ENCODE results near the gene INPP5K.
A peak's percentile ranks its signal among the peaks of the same experiment; 100 is the strongest.

The INPP5K gene

GRCh38 chr17:1484676-1485422 is 31.6 kb downstream of the INPP5K start:
- DNase-seq = peak; percentile 37

DNA sequence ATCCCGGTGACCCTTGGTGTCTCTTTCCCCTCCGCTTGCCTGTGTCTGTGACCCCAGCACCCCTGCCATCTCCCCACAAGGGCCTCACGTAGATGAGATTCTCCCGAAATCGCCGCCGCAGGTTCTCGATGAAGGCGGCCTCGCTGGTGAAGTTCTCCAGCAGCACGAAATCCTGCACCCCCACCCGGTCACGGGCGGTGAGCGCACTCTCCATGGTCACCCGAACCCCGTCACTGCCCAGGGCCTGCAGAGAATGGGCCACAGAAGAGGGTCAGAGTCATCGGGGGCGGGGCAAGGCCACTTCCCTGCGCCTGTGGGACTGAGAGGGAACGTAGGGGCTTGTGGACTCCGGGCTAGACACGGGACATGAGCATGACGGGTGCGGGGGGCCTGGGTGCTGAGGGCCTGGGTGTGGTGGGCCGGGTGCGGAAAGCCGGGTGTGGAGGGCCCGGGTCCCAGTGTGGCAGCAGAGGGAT is 32.3 kb downstream of the INPP5K start:
- DNase-seq = no peak

DNA sequence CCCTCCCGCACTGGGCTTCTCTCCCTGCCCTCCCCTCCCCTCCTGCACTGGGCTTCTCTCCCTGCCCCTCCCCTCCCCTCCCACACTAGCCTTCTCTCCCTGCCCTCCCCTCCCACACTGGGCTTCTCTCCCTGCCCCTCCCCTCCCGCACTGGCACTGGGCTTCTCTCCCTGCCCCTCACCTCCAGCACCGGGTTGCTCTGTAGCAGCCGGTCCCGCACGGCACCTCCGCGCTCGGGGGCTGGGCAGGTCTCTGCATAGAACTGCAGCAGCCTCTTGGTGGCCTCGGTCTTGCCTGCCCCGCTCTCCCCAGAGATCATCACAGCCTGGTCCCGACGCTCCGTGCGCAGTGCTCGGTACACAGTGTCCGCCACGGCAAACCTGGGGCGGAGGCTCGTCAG is 33.7 kb downstream of the INPP5K start:
- no peak for DNase-seq

GRCh38 chr17:1481736-1482135 is 34.7 kb downstream of the INPP5K start:
- DNase-seq = no peak

GRCh38 chr17:1480747-1481465 is 35.5 kb downstream of the INPP5K start:
- no peak for DNase-seq

GRCh38 chr17:1478418-1478817 is 38.0 kb downstream of the INPP5K start:
- no peak for DNase-seq

DNA sequence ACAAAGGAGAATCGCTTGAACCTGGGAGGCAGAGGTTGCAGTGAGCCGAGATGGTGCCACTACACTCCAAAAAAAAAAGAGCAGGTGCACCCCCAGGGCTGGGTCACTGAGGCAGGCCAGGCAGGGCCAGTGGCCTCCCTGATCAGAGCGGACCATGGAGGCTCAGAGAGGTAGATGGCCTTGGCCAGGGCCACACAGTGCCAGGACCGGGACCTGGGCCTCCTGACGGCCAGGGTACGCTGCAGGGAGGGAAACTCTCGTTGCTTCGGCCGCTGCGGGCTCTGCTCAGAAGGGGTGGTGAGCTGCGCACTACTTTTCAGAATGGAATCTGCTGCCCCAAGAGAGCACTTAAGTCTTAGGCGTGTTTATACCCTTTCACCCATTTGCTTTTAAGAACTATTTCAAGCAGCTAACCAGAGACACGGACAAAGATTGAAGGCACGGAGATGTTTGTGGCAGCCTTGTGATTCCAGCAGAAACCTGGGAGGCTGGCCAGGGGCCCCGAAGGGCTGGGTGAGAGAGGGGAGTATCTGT is 41.0 kb downstream of the INPP5K start:
- no peak for DNase-seq

GRCh38 chr17:1474402-1475189 is 41.8 kb downstream of the INPP5K start:
- DNase-seq = no peak

- no peak for DNase-seq
Measured at GRCh38 chr17:1473841-1474240, 42.6 kb downstream of the INPP5K start.

DNA sequence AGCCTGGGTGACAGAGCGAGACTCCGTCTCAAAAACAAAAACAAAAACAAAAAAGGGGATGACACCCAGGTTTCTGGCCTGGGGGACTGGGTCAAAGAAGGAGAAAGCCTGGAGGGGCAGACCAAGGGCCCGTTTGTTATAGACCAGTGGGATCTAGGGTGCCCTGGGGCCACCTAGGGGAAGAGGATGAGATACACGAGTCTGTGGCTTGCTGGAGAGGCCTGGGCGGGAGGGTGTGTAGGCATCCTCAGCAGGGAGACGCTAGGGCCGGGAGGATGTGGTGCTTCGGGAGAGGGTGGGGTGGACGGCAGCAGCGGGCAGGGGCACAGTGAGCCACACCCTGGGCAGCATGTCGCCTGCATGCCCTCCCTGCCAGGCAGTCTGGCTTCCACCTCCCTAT is 43.2 kb downstream of the INPP5K start:
- DNase-seq = no peak

DNA sequence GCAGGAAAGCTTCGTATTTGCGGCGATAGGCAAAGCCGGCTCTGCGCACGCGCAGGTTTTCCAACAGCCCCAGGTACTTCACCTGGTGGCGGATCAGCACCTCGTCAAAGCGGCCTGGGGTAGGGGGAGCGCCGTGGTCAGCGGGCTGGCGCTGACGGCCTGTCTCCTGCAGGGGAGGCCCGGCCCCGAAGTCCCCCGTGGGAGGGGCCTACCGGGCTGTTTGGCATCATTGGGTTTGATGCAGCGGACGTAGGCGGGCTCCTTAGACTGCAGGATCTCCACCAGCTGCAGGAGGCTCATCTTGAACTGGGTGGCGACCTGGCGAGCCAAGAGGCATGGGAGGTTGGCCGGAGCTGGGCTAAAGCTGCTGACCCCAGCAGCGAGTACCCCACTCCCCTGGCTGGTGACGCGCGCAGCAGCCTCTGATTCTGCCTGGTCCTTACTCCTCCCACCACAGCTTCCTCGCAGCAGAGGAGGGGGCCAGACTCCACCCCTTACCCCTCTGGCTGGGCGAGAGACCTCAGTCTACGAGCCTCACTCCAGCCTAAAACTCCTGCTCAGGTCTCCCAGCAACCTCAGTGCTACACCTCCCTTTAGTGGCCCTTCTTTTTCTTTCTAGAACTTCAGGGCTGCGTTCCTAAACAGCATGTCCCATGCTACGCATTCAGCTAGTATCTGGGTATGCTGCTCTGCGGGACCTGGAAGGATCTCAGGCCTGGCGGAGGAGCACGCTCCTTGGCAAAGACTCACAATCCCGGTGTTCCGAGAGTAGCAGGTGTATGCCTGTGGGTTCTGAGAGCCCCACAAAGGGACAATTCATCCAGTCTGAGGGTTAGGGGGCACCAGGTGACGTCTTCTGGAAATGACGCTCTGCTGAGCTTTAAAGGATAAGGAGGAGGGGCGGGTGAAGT is 44.2 kb downstream of the INPP5K start:
- no peak for DNase-seq

GRCh38 chr17:1471490-1471889 is 44.9 kb downstream of the INPP5K start:
- no peak for DNase-seq

- no peak for DNase-seq
Measured at GRCh38 chr17:1470755-1471462, 45.5 kb downstream of the INPP5K start.

- no peak for DNase-seq
Measured at GRCh38 chr17:1470071-1470754, 46.2 kb downstream of the INPP5K start.

GRCh38 chr17:1469231-1469852 is 47.1 kb downstream of the INPP5K start:
- DNase-seq = no peak

- no peak for DNase-seq
Measured at GRCh38 chr17:1467898-1468492, 48.4 kb downstream of the INPP5K start.

DNA sequence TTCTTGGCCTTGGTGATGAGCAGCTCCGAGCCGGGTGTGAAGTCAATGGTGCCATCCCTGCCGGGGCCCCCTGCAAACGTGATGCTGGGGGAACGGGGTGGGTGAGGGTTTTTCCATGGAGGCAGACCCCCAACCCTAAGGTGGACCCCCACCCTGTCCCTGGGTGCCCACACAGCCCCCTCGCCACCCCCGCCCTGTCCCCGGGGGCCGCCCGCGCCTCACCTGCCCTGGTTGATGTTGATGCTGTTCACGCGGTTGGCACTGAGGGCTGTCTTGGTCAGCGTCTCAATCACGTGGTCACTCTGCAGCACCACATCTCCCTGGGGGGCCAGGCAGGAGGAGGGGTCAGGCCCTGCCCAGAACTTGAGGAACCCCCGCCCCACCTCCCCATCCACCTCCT is 49.2 kb downstream of the INPP5K start:
- DNase-seq = no peak

GRCh38 chr17:1464186-1464585 is 52.2 kb downstream of the INPP5K start:
- no peak for DNase-seq

GRCh38 chr17:1462164-1463112 is 54.0 kb downstream of the INPP5K start:
- DNase-seq = peak; percentile 43

Measured in stimulated activated CD4-positive, alpha-beta T cell treated with anti-CD3 and anti-CD28 coated beads, Interleukin-15, amount 100 ng/mL, for 24 hours (primary cell).